Cardiac muscle cell (in vitro differentiated cells and primary cell): ENCODE measurements around the gene KANSL1. TPM values are rescaled to one million over a fixed set of nuclear protein-coding genes. Genes with fewer than 3 reads are reported as not detected.
A peak's percentile ranks its signal among the peaks of the same experiment; 100 is the strongest.

Source experiments
- DNase-seq, 2 donors: peaks; one replicate each; pipeline versions ENCODE4 v3.0.0 to v3.0.0-alpha.2; 2010 to 2017; ENCODE audit warnings: low read depth in 1 of 2, low spot score in 1 of 2
- H3K27ac ChIP-seq: fragments of 200-600 bp; sonication (generic); 2 replicates; pipeline ENCODE4 v1.5.1; 2016
- H3K27me3 ChIP-seq: fragments of 200-600 bp; sonication (generic); 2 replicates; pipeline ENCODE4 v1.6.0; 2016; ENCODE audit warnings: control low read depth
- H3K36me3 ChIP-seq: fragments of 200-600 bp; sonication (generic); 2 replicates; pipeline ENCODE4 v1.5.1; 2016; ENCODE audit warnings: control low read depth
- H3K4me1 ChIP-seq: fragments of 200-600 bp; sonication (generic); 2 replicates; pipeline ENCODE4 v1.8.1; 2017; ENCODE audit warnings: low read depth, mild to moderate bottlenecking, mixed run types
- H3K4me3 ChIP-seq: fragments of 200-600 bp; sonication (generic); 2 replicates; pipeline ENCODE4 v1.5.1; 2016; ENCODE audit warnings: mild to moderate bottlenecking
- H3K9me3 ChIP-seq: fragments of 200-600 bp; sonication (generic); 2 replicates; pipeline ENCODE4 v1.5.1; 2017; ENCODE audit warnings: low read depth, mild to moderate bottlenecking, control low read depth
- CTCF ChIP-seq: IDR thresholded peaks from 2 replicates; pipeline ENCODE4 v1.5.1; 2012; ENCODE audit warnings: low read depth, mild to moderate bottlenecking, low read length
- polyA plus RNA-seq: library from polyadenylated mRNA; unstranded; fragments of >200 nt; fragmentation: Nextera tagmentation; extraction: Ambion mirVana; gene quantifications from 2 replicates; pipeline ENCODE4 v1.2.1, GENCODE V29; 2016
- total RNA-seq: library from RNA; depleted of rRNA; stranded (reverse); fragments of >200 nt; gene quantifications from 2 replicates; pipeline ENCODE4 v1.2.3, GENCODE V29; 2016

Gene KANSL1
- total and polyA plus RNA-seq, 2 experiments from 2014 or later: 52.6 to 109 TPM

GRCh38 chr17:46173153-46173552, 20.1 kb downstream of the KANSL1 start:
- peak overlapping the region; percentile 55 for H3K27ac ChIP-seq

GRCh38 chr17:46171939-46172338, 21.3 kb downstream of the KANSL1 start:
- Histone ChIP-seq H3K36me3 (peaks cover 37% of the 10 kb centered on the region), H3K9me3 (no peaks in the 10 kb centered on the region), H3K27ac (peak overlapping the region; percentile 36), H3K27me3 (no peaks in the 10 kb centered on the region), H3K4me3 (no peak overlapping the region), H3K4me1 (peaks cover 41% of the 10 kb centered on the region)
- TF ChIP-seq CTCF: no peak
- no peak for DNase-seq

More at GRCh38 chr17:46173153-46173552, 20.1 kb downstream of the KANSL1 start:
- no peak for TF ChIP-seq CTCF
- H3K4me1 ChIP-seq: peaks cover 37% of the 10 kb centered on the region
- DNase-seq: no peak
- no peak overlapping the region for H3K4me3 ChIP-seq
- H3K9me3 ChIP-seq: no peaks in the 10 kb centered on the region
- H3K36me3 ChIP-seq: peaks cover 35% of the 10 kb centered on the region
- no peaks in the 10 kb centered on the region for H3K27me3 ChIP-seq

GRCh38 chr17:46170639-46171429, 22.4 kb downstream of the KANSL1 start:
- Histone ChIP-seq H3K36me3 (peaks cover 37% of the 10 kb centered on the region), H3K4me3 (no peak overlapping the region), H3K4me1 (peaks cover 44% of the 10 kb centered on the region), H3K27me3 (no peaks in the 10 kb centered on the region), H3K27ac (peak overlapping the region; percentile 36), H3K9me3 (no peaks in the 10 kb centered on the region)
- DNase-seq: no peak
- TF ChIP-seq CTCF: no peak

GRCh38 chr17:46169913-46170638, 23.2 kb downstream of the KANSL1 start:
- no peaks in the 10 kb centered on the region for H3K27me3 ChIP-seq
- no peaks in the 10 kb centered on the region for H3K9me3 ChIP-seq
- H3K27ac ChIP-seq: peak overlapping the region; percentile 36
- H3K4me1 ChIP-seq: peaks cover 44% of the 10 kb centered on the region
- no peak for DNase-seq
- no peak overlapping the region for H3K4me3 ChIP-seq
- TF ChIP-seq CTCF: no peak
- H3K36me3 ChIP-seq: peaks cover 37% of the 10 kb centered on the region

GRCh38 chr17:46167826-46168569, 25.2 kb downstream of the KANSL1 start:
- no peaks in the 10 kb centered on the region for H3K27me3 ChIP-seq
- peak in 1 of 2 donors; percentile 25 for DNase-seq
- H3K9me3 ChIP-seq: no peaks in the 10 kb centered on the region
- TF ChIP-seq CTCF: no peak
- H3K4me3 ChIP-seq: no peak overlapping the region
- H3K36me3 ChIP-seq: peaks cover 37% of the 10 kb centered on the region
- peak overlapping the region; percentile 0 for H3K27ac ChIP-seq
- H3K4me1 ChIP-seq: peaks cover 48% of the 10 kb centered on the region
